AG09309 (cell line): Measurements from ENCODE around the gene MSANTD1.

Source experiments
- DNase-seq: peaks from one replicate; pipeline ENCODE4 v3.0.0-alpha.2; 2010; ENCODE audit warnings: low read depth
- H3K4me3 ChIP-seq: 2 replicates; pipeline ENCODE4 v1.5.1; 2011; ENCODE audit warnings: mild to moderate bottlenecking, low read depth, low read length, moderate library complexity; ENCODE audit not compliant: control insufficient read depth
- CTCF ChIP-seq: IDR thresholded peaks from 2 replicates; pipeline ENCODE4 v1.5.1; 2011; ENCODE audit warnings: mild to moderate bottlenecking, low read depth, low read length, inconsistent platforms; ENCODE audit not compliant: insufficient read depth, control insufficient read depth; ENCODE audit errors: missing control alignments

MSANTD1 gene

GRCh38 chr4:3250956-3251690 lies 2.2 kb downstream of the MSANTD1 start:
- no peak for DNase-seq
- no peak overlapping the region for H3K4me3 ChIP-seq
- TF ChIP-seq CTCF: no peak

- TF ChIP-seq CTCF: no peak
- DNase-seq: no peak
- no peak overlapping the region for H3K4me3 ChIP-seq
Observed at GRCh38 chr4:3251691-3252479, 2.9 kb downstream of the MSANTD1 start.

- TF ChIP-seq CTCF: no peak
- H3K4me3 ChIP-seq: no peak overlapping the region
- no peak for DNase-seq
Observed at GRCh38 chr4:3252480-3252828, 3.5 kb downstream of the MSANTD1 start.

- no peak for TF ChIP-seq CTCF
- DNase-seq: no peak
- no peak overlapping the region for H3K4me3 ChIP-seq
Observed at GRCh38 chr4:3252831-3253641, 4.1 kb downstream of the MSANTD1 start.

GRCh38 chr4:3253808-3254207 lies 4.8 kb downstream of the MSANTD1 start:
- no peak for DNase-seq
- no peak for TF ChIP-seq CTCF
- H3K4me3 ChIP-seq: no peak overlapping the region

- no peak for TF ChIP-seq CTCF
- H3K4me3 ChIP-seq: no peak overlapping the region
Observed at GRCh38 chr4:3254302-3255131, 5.6 kb downstream of the MSANTD1 start.

More at GRCh38 chr4:3254302-3255131, 5.6 kb downstream of the MSANTD1 start:
- no peak for DNase-seq
